Activated naive CD4-positive, alpha-beta T cell treated with anti-CD3 and anti-CD28 coated beads, Interleukin-2, amount 50 U/mL, for 24 hours (primary cell): ENCODE measurements around the gene BBS2.
"Not testable (repeated sequence)": the region's sequence is repeated elsewhere in the genome, so short reads cannot be mapped to it uniquely, and the experiment has no call there.

Experiments
- H3K27ac Mint-ChIP-seq: one replicate; pipeline ENCODE4 v1.8.0; 2021; ENCODE audit warnings: mild to moderate bottlenecking, mixed read lengths
- H3K27me3 Mint-ChIP-seq: one replicate; pipeline ENCODE4 v1.8.0; 2021; ENCODE audit warnings: mixed read lengths
- H3K36me3 Mint-ChIP-seq: one replicate; pipeline ENCODE4 v1.8.0; 2021; ENCODE audit warnings: mixed read lengths
- H3K4me1 Mint-ChIP-seq: one replicate; pipeline ENCODE4 v1.8.0; 2021; ENCODE audit warnings: mixed read lengths
- H3K4me3 Mint-ChIP-seq: one replicate; pipeline ENCODE4 v1.8.0; 2021; ENCODE audit warnings: mild to moderate bottlenecking, mixed read lengths
- H3K9me3 Mint-ChIP-seq: one replicate; pipeline ENCODE4 v1.8.0; 2021; ENCODE audit warnings: mixed read lengths

The BBS2 gene

DNA sequence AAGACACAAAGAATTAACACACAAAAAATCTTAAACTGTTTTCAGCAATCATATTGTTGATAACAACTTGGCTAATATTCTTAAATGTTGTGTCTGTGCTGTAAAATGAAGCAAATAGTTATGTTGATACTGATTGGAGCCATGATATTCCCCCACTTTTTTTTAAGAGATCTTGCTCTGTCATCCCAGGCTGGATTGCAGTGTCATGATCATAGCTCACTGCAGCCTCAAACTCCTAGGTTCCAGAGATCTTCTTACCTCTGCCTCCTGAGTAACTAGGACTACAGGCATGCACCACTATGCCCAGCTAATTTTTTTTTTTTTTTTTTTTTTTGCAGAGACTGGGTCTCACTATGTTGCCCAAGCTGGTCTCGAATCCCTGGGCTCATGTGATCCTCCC, 26.0 kb downstream of the BBS2 start:
- Mint-ChIP-seq H3K27me3 (no peaks in the 10 kb centered on the region), H3K9me3 (no peaks in the 10 kb centered on the region), H3K4me3 (no peak overlapping the region), H3K4me1 (no peaks in the 10 kb centered on the region), H3K36me3 (peaks cover 31% of the 10 kb centered on the region), H3K27ac (no peak overlapping the region)

DNA sequence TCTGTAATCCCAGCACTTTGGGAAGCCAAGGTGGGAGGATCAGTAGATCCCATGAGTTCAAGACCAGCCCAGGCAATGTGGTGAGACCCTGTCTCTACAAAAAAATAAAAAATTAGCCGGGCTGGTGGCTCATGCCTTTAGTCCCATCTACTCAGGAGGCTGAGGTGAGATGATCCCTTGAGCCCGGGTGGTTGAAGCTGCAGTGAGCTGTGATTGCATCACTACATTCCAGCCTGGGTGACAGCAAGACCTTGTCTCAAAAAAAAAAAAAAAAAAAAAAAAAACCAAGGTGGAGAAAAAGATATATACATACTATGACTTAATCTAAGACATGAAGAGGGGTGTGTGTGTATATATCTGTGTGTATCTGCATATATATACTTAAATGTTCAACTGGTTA, 26.7 kb downstream of the BBS2 start:
- Mint-ChIP-seq H3K4me3 (no peak overlapping the region), H3K4me1 (no peaks in the 10 kb centered on the region), H3K27ac (no peak overlapping the region), H3K27me3 (no peaks in the 10 kb centered on the region), H3K9me3 (no peaks in the 10 kb centered on the region), H3K36me3 (peaks cover 26% of the 10 kb centered on the region)

- no peak overlapping the region for H3K27ac Mint-ChIP-seq
- H3K27me3 Mint-ChIP-seq = no peaks in the 10 kb centered on the region
- no peaks in the 10 kb centered on the region for H3K4me1 Mint-ChIP-seq
- H3K4me3 Mint-ChIP-seq = no peak overlapping the region
- H3K36me3 Mint-ChIP-seq = peaks cover 21% of the 10 kb centered on the region
- H3K9me3 Mint-ChIP-seq = no peaks in the 10 kb centered on the region
Measured at GRCh38 chr16:56491657-56492261, 28.1 kb downstream of the BBS2 start.

DNA sequence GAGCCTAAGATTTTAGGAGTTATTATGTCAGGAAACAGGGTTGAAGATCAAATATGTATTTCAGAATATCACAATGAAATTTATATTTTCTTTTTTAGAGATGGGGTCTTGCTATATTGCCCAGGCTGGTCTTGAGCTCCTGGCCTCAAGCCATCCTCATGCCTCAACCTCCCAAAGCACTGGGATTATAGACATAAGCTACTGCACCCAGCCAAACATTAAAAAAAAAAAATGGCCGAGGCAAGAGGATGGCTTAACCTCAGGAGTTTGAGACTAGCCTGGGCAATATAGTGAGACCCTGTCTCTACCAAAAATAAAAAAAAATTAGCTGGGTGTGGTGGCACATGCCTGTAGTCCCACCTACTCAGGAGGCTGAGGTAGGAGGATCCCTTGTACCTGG, 31.0 kb downstream of the BBS2 start:
- not testable (repeated sequence) for H3K4me1 Mint-ChIP-seq, H3K27ac Mint-ChIP-seq, H3K4me3 Mint-ChIP-seq, H3K27me3 Mint-ChIP-seq, H3K9me3 Mint-ChIP-seq
- H3K36me3 Mint-ChIP-seq = peaks cover 21% of the 10 kb centered on the region

- no peaks in the 10 kb centered on the region for H3K27me3 Mint-ChIP-seq
- H3K36me3 Mint-ChIP-seq = peaks cover 19% of the 10 kb centered on the region
- peak overlapping the region; percentile 27 for H3K27ac Mint-ChIP-seq
- H3K9me3 Mint-ChIP-seq = no peaks in the 10 kb centered on the region
- H3K4me3 Mint-ChIP-seq = no peak overlapping the region
- no peaks in the 10 kb centered on the region for H3K4me1 Mint-ChIP-seq
Measured at GRCh38 chr16:56488035-56488434, 31.8 kb downstream of the BBS2 start.

DNA sequence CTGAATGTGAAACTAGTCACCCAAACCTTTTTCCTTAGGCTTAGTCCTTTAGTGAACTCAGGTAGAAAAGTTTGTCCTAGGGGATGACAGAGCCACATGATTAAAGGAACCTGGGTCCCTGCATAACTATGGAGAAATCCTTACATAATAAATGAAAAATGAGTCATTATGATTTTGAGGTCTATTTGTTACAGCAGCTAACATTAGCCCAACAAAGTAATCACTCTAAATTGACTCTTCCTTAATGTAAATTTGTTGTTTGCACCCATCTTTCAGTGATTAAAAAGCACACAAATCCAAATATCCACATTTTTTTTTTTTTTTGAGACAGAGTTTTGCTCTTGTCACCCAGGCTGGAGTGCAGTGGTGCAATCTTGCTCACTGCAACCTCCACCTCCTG, 36.4 kb downstream of the BBS2 start:
- Mint-ChIP-seq H3K9me3 (no peaks in the 10 kb centered on the region), H3K36me3 (peaks cover 14% of the 10 kb centered on the region), H3K27me3 (no peaks in the 10 kb centered on the region), H3K4me3 (no peak overlapping the region), H3K27ac (no peak overlapping the region), H3K4me1 (peaks cover 5% of the 10 kb centered on the region)

DNA sequence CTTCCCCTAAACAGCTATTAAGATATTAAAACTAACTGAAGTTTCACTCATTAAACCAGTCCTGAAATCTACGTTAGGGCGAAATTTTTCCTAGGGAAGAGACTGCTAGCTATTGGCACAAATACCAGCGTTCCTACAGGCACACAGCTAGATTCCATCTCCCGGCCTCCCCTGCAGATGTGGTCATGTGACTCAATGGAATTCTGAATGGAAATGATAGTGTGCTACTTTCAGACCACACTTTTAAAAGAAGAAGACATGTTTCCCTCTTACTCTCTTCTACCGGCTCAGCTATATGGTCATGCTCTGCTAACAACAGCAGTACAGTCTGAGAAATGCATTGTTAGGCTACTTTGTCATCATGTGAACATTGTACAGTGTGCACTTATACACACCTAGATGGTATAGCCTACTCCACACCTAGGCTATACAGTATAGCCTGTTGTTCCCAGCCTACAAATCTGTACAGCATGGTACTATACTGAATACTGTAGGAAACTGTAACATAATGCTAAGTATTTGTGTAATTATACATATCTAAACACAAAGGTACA, 37.1 kb downstream of the BBS2 start:
- Mint-ChIP-seq H3K4me3 (no peak overlapping the region), H3K27ac (no peak overlapping the region), H3K27me3 (no peaks in the 10 kb centered on the region), H3K4me1 (peaks cover 7% of the 10 kb centered on the region), H3K9me3 (no peaks in the 10 kb centered on the region), H3K36me3 (peaks cover 14% of the 10 kb centered on the region)

DNA sequence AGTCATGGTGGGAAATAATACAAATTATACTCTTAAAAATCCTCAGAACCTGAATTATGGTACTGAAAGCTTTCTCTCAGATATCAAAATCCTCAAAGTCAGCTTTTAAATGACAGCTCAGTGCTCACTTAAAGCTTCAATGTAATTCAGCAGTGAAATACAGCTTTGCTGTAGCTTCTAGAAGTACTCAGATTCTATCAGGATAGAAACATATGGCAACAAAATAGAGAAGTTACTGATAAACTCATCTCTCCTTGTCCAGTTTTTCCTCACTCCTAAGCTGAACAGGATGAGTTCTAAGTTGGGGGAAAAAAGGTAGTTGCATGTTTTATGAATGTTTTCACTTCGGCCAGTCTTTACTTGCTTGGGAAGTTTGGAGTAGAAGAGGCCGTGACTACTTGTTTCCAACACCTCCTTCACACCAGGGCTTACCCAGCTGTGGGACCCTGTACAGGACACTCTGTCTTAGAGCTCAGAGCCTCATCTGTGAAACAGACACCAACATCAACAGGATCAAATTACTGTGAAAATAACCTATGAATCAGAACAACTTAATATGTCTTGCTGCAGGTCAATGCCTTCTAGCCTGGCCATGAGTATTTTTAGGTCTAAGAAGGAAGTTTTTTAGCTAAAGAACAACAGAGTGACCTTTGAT, 38.2 kb downstream of the BBS2 start:
- peaks cover 22% of the 10 kb centered on the region for H3K36me3 Mint-ChIP-seq
- no peaks in the 10 kb centered on the region for H3K9me3 Mint-ChIP-seq
- H3K27ac Mint-ChIP-seq = peak overlapping the region; percentile 53

DNA sequence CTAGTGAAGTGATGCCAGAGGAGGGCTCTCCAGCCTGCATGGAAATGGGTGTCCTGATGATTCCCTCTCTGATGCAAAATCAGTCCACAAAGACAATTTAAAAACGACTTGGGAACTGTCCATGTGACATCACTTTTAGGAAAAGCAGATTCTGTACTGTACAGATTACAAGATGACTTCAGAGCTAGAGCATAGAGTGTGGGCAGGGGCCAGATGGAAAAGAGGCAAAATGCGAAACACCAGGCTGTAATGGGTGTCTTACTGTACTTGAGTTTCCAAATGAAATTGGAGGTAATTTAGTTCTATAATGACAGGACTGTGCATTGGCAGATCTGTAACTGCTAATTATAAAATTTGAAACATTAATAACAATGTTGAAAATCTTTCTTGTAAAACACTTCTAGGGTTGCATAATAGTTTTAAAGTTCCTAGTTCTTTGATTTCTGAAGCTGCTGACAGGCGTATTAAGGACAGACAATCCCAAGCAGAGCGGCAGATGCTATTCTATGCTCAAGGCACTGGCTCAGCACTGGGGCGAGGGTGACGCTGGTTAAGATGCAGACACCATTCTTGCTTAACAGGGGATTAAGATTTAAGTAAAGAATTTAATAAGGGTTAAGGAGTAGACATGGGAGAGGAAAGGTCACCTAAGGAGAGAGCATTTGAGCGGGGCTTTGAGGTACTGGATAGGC, 38.9 kb downstream of the BBS2 start:
- peaks cover 20% of the 10 kb centered on the region for H3K36me3 Mint-ChIP-seq

More for the DNA sequence above, 38.2 kb downstream of the BBS2 start:
- Mint-ChIP-seq H3K4me3 (no peak overlapping the region), H3K27me3 (no peaks in the 10 kb centered on the region), H3K4me1 (peaks cover 16% of the 10 kb centered on the region)

GRCh38 chr16:56479469-56479868, 40.4 kb downstream of the BBS2 start:
- H3K36me3 Mint-ChIP-seq = peaks cover 21% of the 10 kb centered on the region
- no peaks in the 10 kb centered on the region for H3K27me3 Mint-ChIP-seq
- no peaks in the 10 kb centered on the region for H3K9me3 Mint-ChIP-seq
- H3K4me1 Mint-ChIP-seq = peaks cover 16% of the 10 kb centered on the region
- H3K27ac Mint-ChIP-seq = peak overlapping the region; percentile 59
- H3K4me3 Mint-ChIP-seq = no peak overlapping the region

More for the DNA sequence above, 38.9 kb downstream of the BBS2 start:
- Mint-ChIP-seq H3K27ac (peak overlapping the region; percentile 59), H3K27me3 (no peaks in the 10 kb centered on the region), H3K9me3 (no peaks in the 10 kb centered on the region), H3K4me3 (no peak overlapping the region), H3K4me1 (peaks cover 16% of the 10 kb centered on the region)

DNA sequence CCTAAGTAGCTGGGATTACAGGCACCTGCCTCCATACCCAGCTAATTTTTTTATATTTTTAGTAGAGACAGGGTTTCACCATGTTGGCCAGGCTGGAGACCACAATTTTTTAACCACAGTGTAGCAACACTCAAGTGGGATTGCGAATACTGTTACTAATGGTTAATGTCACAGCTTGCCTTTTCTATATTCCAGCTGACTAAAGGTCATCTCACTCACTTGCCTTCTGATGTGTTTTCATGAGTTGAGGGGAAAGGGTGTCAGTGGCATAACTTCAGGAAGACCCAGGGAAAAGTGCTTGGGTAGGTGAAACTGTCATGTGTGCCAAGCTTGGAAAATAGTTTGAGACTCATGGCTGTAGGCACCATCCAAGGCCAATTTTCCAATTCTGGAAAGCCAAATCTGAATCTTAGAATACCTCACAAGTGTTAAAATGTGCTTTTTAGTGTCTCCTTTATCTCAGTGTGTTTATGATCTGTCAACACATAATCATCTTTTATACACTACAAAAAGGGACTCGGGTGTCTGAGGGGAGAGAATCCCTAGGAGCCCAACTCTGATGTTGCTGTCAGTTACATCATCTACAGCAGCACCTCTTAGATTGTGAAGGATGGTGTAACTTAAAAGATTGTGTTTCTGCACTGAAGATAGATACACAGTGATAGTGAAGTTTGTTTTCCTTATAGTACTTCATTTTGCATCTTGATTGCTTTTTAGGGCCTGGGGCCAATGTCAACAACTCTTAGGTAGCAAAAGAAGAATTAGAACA, 41.4 kb downstream of the BBS2 start:
- no peaks in the 10 kb centered on the region for H3K9me3 Mint-ChIP-seq
- no peaks in the 10 kb centered on the region for H3K27me3 Mint-ChIP-seq
- H3K4me3 Mint-ChIP-seq = no peak overlapping the region
- peaks cover 21% of the 10 kb centered on the region for H3K36me3 Mint-ChIP-seq
- H3K27ac Mint-ChIP-seq = peak overlapping the region; percentile 9
- H3K4me1 Mint-ChIP-seq = peaks cover 16% of the 10 kb centered on the region

DNA sequence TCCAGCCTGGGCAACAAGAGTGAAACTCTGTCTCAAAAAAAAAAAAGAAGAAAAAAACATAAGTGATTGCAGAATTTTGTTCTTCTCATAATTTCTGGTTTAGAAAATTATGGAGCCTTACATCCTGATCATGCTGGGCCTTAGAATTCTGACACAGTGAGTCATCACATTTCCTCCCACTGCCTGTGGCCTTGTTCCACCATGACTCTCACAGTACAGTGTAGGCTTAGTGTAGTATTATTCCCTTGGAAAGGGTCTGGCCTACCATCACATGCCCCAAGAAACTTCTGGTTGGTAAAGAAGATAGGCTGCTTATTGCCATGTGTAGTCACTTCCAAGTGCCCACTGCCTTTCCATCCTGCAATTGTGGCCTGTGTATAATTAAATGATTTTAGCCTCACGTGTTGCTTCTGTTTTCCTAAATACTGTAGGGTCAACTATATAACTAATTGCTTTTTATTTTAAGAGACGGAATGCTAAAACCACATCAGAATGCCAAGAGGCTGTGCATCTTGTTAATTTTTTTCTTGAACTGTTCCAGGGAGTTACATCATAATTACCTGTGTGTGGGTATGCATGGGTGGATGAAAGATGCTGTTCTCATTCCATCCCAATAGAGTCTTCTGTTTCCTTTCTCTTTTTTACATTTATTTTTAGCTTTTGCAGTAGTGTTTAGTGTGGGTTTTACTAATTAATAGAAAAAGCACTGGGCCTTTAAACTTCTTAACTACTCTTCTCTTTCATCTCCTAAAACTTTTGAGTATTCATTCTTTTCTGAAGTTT, 42.5 kb downstream of the BBS2 start:
- Mint-ChIP-seq H3K27me3 (no peaks in the 10 kb centered on the region), H3K4me3 (peak overlapping the region; percentile 39), H3K4me1 (peaks cover 16% of the 10 kb centered on the region), H3K9me3 (no peaks in the 10 kb centered on the region), H3K27ac (peak overlapping the region; percentile 88), H3K36me3 (peaks cover 19% of the 10 kb centered on the region)

DNA sequence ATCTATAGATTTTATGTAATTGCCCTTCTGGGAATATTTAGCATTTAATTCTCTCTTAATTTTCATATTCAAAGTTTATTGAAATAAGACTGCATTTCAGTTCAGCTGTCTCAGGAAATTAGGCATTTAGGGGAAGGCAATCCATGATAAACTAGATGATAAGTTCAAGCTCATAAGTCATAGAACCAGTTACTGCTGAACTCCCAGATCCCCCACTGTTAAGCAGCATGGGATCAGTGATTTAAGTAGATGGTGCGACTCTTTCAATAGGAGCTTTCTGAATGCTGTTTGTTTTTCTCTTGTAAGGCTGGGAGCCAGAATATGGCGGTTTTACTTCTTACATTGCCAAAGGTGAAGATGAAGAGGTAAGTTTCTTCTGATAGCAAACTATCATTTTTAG, 44.6 kb downstream of the BBS2 start:
- no peaks in the 10 kb centered on the region for H3K27me3 Mint-ChIP-seq
- peaks cover 21% of the 10 kb centered on the region for H3K36me3 Mint-ChIP-seq
- H3K9me3 Mint-ChIP-seq = no peaks in the 10 kb centered on the region
- H3K27ac Mint-ChIP-seq = peak overlapping the region; percentile 9
- H3K4me1 Mint-ChIP-seq = peaks cover 16% of the 10 kb centered on the region
- H3K4me3 Mint-ChIP-seq = no peak overlapping the region

DNA sequence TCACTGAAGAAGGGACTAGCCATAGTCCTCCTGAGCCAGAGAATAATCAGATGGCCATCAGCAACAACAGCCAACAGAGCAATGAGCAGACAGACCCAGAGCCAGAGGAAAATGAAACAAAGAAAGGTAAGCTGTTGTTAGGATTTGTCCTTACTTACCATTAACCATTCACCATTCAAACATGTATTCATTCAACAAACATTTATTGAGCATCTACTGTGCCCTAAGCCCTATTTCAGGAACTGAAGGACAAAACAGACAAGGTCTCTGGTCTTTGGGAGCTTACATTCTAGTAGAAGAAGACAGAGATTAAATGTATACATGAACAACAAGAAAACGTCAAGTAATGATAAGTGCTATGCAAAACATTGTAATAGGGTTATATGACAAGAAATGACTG, 49.2 kb downstream of the BBS2 start:
- Mint-ChIP-seq H3K27ac (no peak overlapping the region), H3K4me3 (no peak overlapping the region), H3K36me3 (peaks cover 17% of the 10 kb centered on the region), H3K9me3 (no peaks in the 10 kb centered on the region), H3K27me3 (no peaks in the 10 kb centered on the region), H3K4me1 (no peaks in the 10 kb centered on the region)

- Mint-ChIP-seq H3K4me3 (no peak overlapping the region), H3K9me3 (no peaks in the 10 kb centered on the region), H3K4me1 (no peaks in the 10 kb centered on the region), H3K27ac (no peak overlapping the region), H3K27me3 (no peaks in the 10 kb centered on the region), H3K36me3 (peaks cover 20% of the 10 kb centered on the region)
Measured at GRCh38 chr16:56470232-56470631, 49.6 kb downstream of the BBS2 start.
